Testis (tissue), 2 donors: Measurements from ENCODE around the gene PRR30.

Source experiments
- CTCF ChIP-seq, 3 experiments: fragments of 450-650 bp in 2 of 3; fragments of 200-600 bp in 1 of 3; sonication (generic) in 1 of 3; IDR thresholded peaks; one replicate each; pipeline ENCODE4 v1.5.1; 2016 to 2019; ENCODE audit warnings: antibody characterized with exemption in 3 of 3, mild to moderate bottlenecking in 2 of 3, moderate library complexity in 1 of 3
- POLR2A ChIP-seq: fragments of 450-650 bp; IDR thresholded peaks from one replicate; pipeline ENCODE4 v1.6.1; 2017; ENCODE audit warnings: antibody characterized with exemption, mild to moderate bottlenecking, moderate library complexity

- TF ChIP-seq CTCF (IDR thresholded peaks at IDR 0.05), result no peak
- no peak for TF ChIP-seq POLR2A
Measured at GRCh38 chr2:27137322-27137935, 1.8 kb downstream of the PRR30 start.
